Aorta (tissue), 5 donors: Measurements from ENCODE around the gene LSM12. TPM values are rescaled to one million over a fixed set of nuclear protein-coding genes. Genes with fewer than 3 reads are reported as not detected.
"Not testable (repeated sequence)": the region's sequence is repeated elsewhere in the genome, so short reads cannot be mapped to it uniquely, and the experiment has no call there.

Experiments
- ATAC-seq: fragments of 200-7000 bp; cut with Tn5 transposase; one replicate; pipeline ENCODE4 v1.9.1; 2022; ENCODE audit warnings: moderate library complexity; ENCODE audit not compliant: low FRiP score
- DNase-seq, 2 donors: peaks; one replicate each; pipeline ENCODE4 v3.0.0-alpha.2; 2020
- H3K27ac ChIP-seq, 2 donors: one replicate each; pipeline ENCODE4 v1.5.1; 2013; ENCODE audit warnings: low read length in 2 of 2, mild to moderate bottlenecking in 2 of 2, moderate library complexity in 2 of 2, control low read depth in 1 of 2, inconsistent platforms in 1 of 2, low read depth in 1 of 2
- H3K27me3 ChIP-seq, 2 donors: one replicate each; pipeline ENCODE4 v1.6.1; 2013; ENCODE audit warnings: control low read depth in 1 of 2, low read length in 1 of 2, mild to moderate bottlenecking in 1 of 2, moderate library complexity in 1 of 2; ENCODE audit not compliant: insufficient read depth in 2 of 2, control insufficient read depth in 1 of 2
- H3K36me3 ChIP-seq, 2 donors: one replicate each; pipeline ENCODE4 v1.6.1; 2013; ENCODE audit warnings: control low read depth in 1 of 2, low read length in 1 of 2, mild to moderate bottlenecking in 1 of 2; ENCODE audit not compliant: insufficient read depth in 2 of 2, control insufficient read depth in 1 of 2
- H3K4me1 ChIP-seq, 2 donors: one replicate each; pipeline ENCODE4 v1.6.1; 2013; ENCODE audit warnings: low read length in 2 of 2, control low read depth in 1 of 2, mild to moderate bottlenecking in 1 of 2, moderate library complexity in 1 of 2; ENCODE audit not compliant: insufficient read depth in 2 of 2, control insufficient read depth in 1 of 2
- H3K4me3 ChIP-seq, 2 donors: one replicate each; pipeline ENCODE4 v1.5.1; 2013; ENCODE audit warnings: low read length in 2 of 2, control low read depth in 1 of 2, mild to moderate bottlenecking in 1 of 2
- H3K9me3 ChIP-seq: one replicate; pipeline ENCODE4 v1.6.1; 2013; ENCODE audit warnings: mild to moderate bottlenecking, low read length; ENCODE audit not compliant: control insufficient read depth
- WGBS, 2 donors: extraction: QIAGEN DNeasy Blood & Tissue Kit; methylation state at CpG; one replicate each; pipeline ENCODE4 v1.1.7; 2013; 5-methylcytosine and 5-hydroxymethylcytosine counted together
- intact Hi-C, 2 donors: fragments of 100-400 bp; cut with DNase I; formaldehyde crosslinking; loops; one replicate each; pipeline versions ENCODE4 v1.14.2 to v1.15.0; 2022
- polyA plus RNA-seq, 2 donors: library from polyadenylated mRNA; stranded (reverse); fragments of 200-250 nt; gene quantifications; one replicate each; pipeline ENCODE4 v1.2.3, GENCODE V29; 2013
- total RNA-seq, 2 donors: library from RNA; stranded (reverse); fragmentation: NEBNext Ultra II Directional; extraction: Animal tissue kit (Norgen Biotek cat#: 25700); gene quantifications; one replicate each; pipeline ENCODE4 v1.2.1, GENCODE V29; 2021
- donor health status: healthy with polysubstance abuse.
- donor health status: Bipolar disorder and iron deficiency.
- donor health status: DM: no; HTN: no; CAD: no.
- donor health status: DM: no; HTN: no; CAD: no.
- donor health status: DM: yes; HTN: yes; CAD: no.

Gene LSM12
- total and polyA plus RNA-seq, 4 donors: 19.0 to 43.4 (median 28.3) TPM

GRCh38 chr17:44062871-44063270, 3.6 kb downstream of the LSM12 start:
- no peak overlapping the region for H3K27ac ChIP-seq
- no peaks in the 10 kb centered on the region for H3K36me3 ChIP-seq
- intact Hi-C loops: no loop called here
- DNase-seq (peak in 1 of 2 donors; percentile 58), ATAC-seq (no peak)
- no peaks in the 10 kb centered on the region for H3K27me3 ChIP-seq
- no peaks in the 10 kb centered on the region for H3K9me3 ChIP-seq
- WGBS, 2 donors: 92% methylated on average over 15 of the region's 15 CpGs
- H3K4me3 ChIP-seq: no peak overlapping the region
- H3K4me1 ChIP-seq: no peaks in the 10 kb centered on the region

- intact Hi-C loops: no loop called here
Measured at GRCh38 chr17:44061446-44061845, 5.0 kb downstream of the LSM12 start.

GRCh38 chr17:44059101-44059892, 7.2 kb downstream of the LSM12 start:
- no peaks in the 10 kb centered on the region for H3K36me3 ChIP-seq
- H3K27me3 ChIP-seq: no peaks in the 10 kb centered on the region
- H3K4me1 ChIP-seq: no peaks in the 10 kb centered on the region
- WGBS, 2 donors: 85 to 88% methylated on average over 14 of the region's 14 CpGs
- H3K9me3 ChIP-seq: no peaks in the 10 kb centered on the region
- ATAC-seq (no peak), DNase-seq (no peak)
- intact Hi-C loops: no loop called here
- no peak overlapping the region for H3K4me3 ChIP-seq
- H3K27ac ChIP-seq: no peak overlapping the region

More at GRCh38 chr17:44061446-44061845, 5.0 kb downstream of the LSM12 start:
- WGBS, 2 donors: 42 to 58% methylated on average over 1 of the region's 1 CpG
- H3K4me1 ChIP-seq: no peaks in the 10 kb centered on the region
- no peaks in the 10 kb centered on the region for H3K36me3 ChIP-seq
- no peaks in the 10 kb centered on the region for H3K9me3 ChIP-seq
- H3K27me3 ChIP-seq: no peaks in the 10 kb centered on the region
- no peak for DNase-seq
- no peak overlapping the region for H3K4me3 ChIP-seq
- H3K27ac ChIP-seq: no peak overlapping the region
- no peak for ATAC-seq

- Histone ChIP-seq H3K27me3 (no peaks in the 10 kb centered on the region), H3K4me3 (no peak overlapping the region), H3K36me3 (no peaks in the 10 kb centered on the region), H3K9me3 (no peaks in the 10 kb centered on the region), H3K4me1 (no peaks in the 10 kb centered on the region), H3K27ac (no peak overlapping the region)
- DNase-seq (no peak), ATAC-seq (no peak)
- 40 to 41% methylated on average over 3 of the region's 3 CpGs for WGBS, 2 donors
- intact Hi-C loops: no loop called here
Measured at GRCh38 chr17:44053125-44053872, 13.2 kb downstream of the LSM12 start.

- Histone ChIP-seq H3K27ac (no peak overlapping the region), H3K4me1 (no peaks in the 10 kb centered on the region), H3K36me3 (no peaks in the 10 kb centered on the region), H3K9me3 (no peaks in the 10 kb centered on the region), H3K27me3 (no peaks in the 10 kb centered on the region), H3K4me3 (no peak overlapping the region)
- intact Hi-C loops: no loop called here
- ATAC-seq (no peak), DNase-seq (no peak)
- 93 to 95% methylated on average over 9 of the region's 9 CpGs for WGBS, 2 donors
Measured at GRCh38 chr17:44049294-44050060, 17.0 kb downstream of the LSM12 start.

- ATAC-seq, H3K9me3 ChIP-seq, H3K4me3 ChIP-seq, H3K36me3 ChIP-seq, intact Hi-C loops, H3K27me3 ChIP-seq, H3K4me1 ChIP-seq, H3K27ac ChIP-seq, DNase-seq: not testable (repeated sequence)
- 95 to 98% methylated on average over 5 to 7 of the region's 7 CpGs for WGBS, 2 donors
Measured at GRCh38 chr17:44046893-44047292, 19.6 kb downstream of the LSM12 start.

GRCh38 chr17:44045486-44045885, 21.0 kb downstream of the LSM12 start:
- intact Hi-C loops: no loop called here
- Histone ChIP-seq H3K9me3 (no peaks in the 10 kb centered on the region), H3K27me3 (no peaks in the 10 kb centered on the region), H3K36me3 (no peaks in the 10 kb centered on the region), H3K4me3 (no peak overlapping the region), H3K4me1 (no peaks in the 10 kb centered on the region), H3K27ac (no peak overlapping the region)
- DNase-seq: no peak
- no peak for ATAC-seq
- WGBS, 2 donors: 84 to 87% methylated on average over 4 of the region's 4 CpGs

GRCh38 chr17:44044071-44044470, 22.4 kb downstream of the LSM12 start:
- H3K27me3 ChIP-seq: no peaks in the 10 kb centered on the region
- intact Hi-C loops: loop anchor here in 1 of 2 donors (5.0 kb wide), 1 partner anchor 37 kb away; no protein-coding TSS in a partner anchor
- no peak overlapping the region for H3K27ac ChIP-seq
- no peaks in the 10 kb centered on the region for H3K36me3 ChIP-seq
- no peak overlapping the region for H3K4me3 ChIP-seq
- H3K9me3 ChIP-seq: no peaks in the 10 kb centered on the region
- ATAC-seq (no peak), DNase-seq (no peak)
- WGBS, 2 donors: 73 to 80% methylated on average over 1 of the region's 1 CpG
- peaks cover 0 to 1% of the 10 kb centered on the region in 2 donors for H3K4me1 ChIP-seq
